GM19467 (cell line): ENCODE data around the gene KRTAP10-7.
"Not testable (repeated sequence)": the region's sequence is repeated elsewhere in the genome, so short reads cannot be mapped to it uniquely, and the experiment has no call there.

ENCODE experiments used
- ATAC-seq: cut with Tn5 transposase; IDR thresholded peaks from one replicate; pipeline ENCODE4 v1.9.1; 2021; ENCODE audit warnings: mild to moderate bottlenecking, moderate library complexity; ENCODE audit not compliant: unreplicated experiment

KRTAP10-7 gene, protein sequence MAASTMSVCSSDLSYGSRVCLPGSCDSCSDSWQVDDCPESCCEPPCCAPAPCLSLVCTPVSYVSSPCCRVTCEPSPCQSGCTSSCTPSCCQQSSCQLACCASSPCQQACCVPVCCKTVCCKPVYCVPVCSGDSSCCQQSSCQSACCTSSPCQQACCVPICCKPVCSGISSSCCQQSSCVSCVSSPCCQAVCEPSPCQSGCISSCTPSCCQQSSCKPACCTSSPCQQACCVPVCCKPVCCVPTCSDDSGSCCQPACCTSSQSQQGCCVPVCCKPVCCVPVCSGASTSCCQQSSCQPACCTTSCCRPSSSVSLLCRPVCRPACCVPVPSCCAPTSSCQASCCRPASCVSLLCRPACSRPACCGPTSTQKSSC

DNA sequence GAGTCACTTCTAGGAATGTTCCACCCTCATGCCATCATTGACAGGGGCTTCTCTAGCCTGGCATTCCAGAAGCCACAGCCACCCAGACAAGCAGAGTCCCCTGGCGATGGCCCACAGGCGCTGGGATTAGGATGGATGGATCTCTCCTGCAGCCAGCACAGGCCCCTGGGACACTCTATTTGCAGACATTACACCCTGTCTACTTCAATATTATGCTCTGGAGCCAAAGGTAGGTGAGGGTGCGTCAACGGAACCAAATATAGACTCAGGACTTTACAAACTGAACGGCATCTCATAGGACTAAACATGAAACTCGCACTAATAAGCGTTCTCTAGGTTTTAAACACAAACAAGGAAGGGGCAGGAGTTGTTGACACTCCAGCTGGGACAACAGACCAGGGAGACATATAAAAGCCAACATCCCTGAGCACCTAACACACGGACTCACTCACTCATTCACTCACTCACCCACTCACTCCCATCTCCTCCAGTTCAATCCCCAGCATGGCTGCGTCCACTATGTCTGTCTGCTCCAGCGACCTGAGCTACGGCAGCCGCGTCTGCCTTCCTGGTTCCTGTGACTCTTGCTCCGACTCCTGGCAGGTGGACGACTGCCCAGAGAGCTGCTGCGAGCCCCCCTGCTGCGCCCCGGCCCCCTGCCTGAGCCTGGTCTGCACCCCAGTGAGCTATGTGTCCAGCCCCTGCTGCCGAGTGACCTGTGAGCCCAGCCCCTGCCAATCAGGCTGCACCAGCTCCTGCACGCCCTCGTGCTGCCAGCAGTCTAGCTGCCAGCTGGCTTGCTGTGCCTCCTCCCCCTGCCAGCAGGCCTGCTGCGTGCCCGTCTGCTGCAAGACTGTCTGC is at the start of gene KRTAP10-7:
KRTAP10-7 (plus strand) TSS at position 480 of the 861 bp plus-strand sequence; CDS start at position 505, 25 bp downstream.
- ATAC-seq: not testable (repeated sequence)

DNA sequence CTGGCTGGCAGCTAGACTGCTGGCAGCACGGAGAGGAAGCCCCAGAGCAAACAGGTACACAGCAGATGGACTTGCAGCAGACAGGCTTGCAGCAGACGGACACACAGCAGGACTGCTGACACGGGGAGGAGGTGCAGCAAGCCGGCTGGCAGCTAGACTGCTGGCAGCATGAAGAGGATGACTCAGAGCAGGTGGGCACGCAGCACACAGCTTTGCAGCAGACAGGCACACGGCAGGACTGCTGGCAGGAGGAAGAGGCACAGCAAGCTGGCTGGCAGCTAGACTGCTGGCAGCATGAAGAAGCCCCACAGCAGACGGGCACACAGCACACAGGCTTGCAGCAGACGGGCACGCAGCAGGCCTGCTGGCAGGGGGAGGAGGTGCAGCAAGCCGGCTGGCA is 49.6 kb upstream of the KRTAP10-7 start:
- no peak for ATAC-seq

DNA sequence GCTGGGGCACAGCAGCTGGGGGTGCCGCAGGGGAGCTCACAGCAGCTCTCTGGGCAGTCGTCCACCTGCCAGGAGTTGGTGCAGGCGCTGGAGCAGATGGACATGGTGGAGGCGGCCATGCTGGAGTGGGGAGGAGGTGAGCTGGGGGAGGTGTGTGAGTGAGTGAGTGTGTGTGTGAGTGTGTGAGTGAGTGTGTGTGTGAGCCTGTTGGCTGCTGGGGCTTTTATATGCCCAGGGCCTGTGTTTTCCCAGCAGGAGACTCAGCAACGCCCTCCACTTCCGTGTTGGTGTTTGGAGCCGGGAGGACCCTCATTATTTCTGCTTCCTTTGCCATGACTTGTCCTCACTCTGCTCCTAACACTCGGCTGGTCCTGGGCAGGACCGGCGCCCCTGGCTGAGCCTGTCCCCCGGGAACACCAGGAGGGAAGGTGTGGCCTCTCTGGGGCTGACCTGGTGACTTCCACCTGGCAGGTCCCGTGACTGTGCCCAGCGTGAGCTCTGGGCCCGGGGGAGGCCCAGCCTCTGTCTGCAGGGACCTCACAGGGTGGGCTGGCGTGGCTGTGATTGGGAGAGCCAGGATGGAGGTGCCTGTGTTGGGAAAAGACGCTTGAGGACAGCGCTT is 48.9 kb upstream of the KRTAP10-7 start, which contains the start of gene KRTAP10-2:
KRTAP10-2 (minus strand) TSS at position 166 of the 622 bp plus-strand sequence; CDS start at position 119, 47 bp downstream.
- ATAC-seq: no peak

DNA sequence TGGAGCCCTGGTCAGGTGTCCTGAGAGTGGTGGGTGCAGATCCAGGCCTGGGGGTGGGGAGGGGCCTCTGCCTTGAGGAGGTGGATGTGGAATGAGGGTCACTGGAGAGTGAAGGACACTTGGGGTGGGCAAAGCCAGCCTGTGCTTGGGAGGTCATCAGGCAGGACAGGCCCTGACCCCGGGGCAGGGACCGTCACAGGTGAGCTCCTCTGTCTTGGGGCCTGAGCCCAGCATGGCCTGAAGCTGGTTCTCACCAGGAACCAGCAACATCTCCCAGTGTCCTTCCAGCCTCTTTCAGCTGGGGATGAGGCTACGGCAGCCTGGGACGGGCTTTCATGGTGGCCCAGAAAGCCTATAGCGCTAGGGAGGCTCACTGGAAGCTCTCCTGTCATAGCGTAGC is 48.3 kb upstream of the KRTAP10-7 start:
- ATAC-seq: no peak

DNA sequence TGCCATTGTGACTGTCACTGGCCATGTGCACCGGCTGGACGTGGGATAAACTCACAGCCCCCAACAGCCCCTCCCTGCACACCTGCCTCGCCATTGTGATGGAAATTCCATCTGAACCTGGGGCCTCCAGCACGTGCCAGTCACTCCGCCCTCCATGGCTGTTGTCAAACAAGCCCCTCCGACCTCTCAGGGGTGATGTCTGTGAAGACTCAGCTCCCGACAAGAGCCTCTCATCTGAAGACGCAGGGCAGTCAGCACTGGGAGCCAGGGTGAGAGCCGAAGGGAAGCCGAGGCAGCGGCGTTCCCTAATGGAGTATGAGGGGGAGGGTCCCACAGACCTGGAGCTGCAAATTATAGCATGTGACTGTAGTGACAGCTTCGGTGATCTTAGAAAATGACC is 47.7 kb upstream of the KRTAP10-7 start:
- no peak for ATAC-seq

DNA sequence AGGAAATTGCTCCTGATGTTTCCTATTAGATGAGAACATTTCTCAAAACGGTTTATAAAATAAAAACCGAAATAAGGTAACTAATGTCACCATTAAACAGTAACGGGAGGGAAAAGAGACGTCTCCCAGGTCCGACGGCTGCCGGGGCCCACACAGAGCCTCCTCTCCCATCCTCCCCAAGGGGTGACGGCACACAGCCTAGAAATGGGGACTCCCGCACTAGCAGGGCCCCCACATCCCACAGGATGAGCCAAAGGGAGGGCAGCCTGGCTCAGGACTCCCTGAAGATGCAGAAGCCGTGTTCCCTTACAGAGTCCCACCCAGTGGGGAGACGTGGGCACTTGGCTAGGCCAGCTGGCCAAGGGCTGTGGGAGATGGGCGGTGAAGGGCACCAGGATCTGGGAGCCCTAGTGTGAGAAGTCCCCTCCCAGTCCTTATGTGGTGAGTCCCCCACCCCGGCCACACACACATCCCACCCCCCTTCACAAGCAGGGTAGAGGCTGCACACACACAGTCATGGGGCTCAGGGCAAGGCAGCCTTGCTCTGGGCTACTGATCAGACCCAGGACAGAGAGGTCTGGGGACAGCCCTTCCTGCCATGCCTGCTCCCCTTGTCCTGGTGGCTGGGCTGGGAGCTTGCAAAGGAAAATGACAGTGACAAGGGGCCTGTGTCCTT is 45.1 kb upstream of the KRTAP10-7 start:
- ATAC-seq: no peak

DNA sequence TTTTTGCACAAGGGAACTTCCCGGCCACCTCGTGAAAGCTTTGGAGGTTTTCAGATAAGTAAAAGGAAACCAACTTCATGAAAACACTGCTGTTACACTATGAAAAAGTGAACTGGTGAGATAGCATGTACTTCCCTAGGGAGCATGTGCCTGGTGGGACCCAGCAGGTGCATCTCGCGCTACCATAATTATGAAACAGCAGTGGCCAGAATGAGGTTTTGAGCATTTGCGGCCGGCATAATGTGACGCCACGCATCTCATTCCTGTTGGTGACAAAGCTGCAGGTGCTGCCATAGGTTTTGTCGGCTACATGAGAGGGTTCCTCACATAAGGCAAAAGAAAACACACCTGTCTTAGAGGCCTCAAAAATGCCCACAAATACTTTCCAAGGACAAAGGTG is 43.5 kb upstream of the KRTAP10-7 start:
- ATAC-seq: no peak

DNA sequence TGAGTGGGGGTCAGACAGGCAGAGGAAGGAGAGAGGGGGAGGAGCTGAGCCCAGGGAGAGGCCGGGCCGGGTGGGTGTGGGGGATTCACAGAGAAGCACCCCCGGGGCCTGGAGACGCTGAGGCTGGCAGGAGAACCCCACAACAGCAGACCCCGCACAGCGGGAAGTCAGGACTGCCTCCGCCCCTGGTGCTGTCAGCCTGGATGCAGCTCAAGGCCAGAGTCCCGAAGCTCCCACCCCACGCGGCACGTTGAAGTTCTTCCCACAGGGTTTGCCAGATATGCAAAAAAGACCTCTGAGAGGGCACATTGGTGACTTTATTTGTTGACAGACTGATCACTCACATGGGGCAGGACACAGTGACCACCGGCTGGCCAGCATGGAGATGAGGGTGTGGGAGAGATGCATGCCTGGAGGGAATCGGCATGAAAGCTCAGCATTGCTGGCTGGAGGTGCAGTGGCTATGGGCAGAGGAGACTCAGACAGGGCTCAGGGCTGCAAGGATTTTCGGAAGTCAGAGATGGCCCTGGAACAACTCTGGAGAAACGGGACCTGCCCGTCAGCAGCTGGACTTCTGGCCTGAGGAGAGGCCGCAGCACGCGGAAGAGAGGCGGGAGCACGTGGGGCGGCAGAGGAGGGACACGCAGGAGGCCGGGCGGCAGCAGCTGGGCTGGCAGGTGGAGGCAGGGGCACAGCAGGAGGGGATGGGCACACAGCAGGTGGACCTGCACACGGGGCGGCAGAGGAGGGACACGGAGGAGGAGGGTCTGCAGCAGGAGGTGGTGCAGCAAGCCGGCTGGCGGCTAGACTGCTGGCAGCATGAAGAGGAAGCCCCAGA is 42.7 kb upstream of the KRTAP10-7 start:
- ATAC-seq: no peak

DNA sequence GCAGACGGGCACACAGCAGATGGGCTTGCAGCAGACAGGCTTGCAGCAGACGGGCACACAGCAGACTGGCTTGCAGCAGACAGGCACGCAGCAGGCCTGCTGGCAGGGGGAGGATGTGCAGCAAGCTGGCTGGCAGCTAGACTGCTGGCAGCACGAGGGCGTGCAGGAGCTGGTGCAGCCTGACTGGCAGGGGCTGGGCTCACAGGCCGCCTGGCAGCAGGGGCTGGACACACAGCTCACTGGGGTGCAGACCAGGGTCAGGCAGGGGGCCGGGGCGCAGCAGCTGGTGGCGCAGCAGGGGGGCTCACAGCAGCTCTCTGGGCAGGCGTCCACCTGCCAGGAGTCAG is 42.1 kb upstream of the KRTAP10-7 start:
- not testable (repeated sequence) for ATAC-seq

DNA sequence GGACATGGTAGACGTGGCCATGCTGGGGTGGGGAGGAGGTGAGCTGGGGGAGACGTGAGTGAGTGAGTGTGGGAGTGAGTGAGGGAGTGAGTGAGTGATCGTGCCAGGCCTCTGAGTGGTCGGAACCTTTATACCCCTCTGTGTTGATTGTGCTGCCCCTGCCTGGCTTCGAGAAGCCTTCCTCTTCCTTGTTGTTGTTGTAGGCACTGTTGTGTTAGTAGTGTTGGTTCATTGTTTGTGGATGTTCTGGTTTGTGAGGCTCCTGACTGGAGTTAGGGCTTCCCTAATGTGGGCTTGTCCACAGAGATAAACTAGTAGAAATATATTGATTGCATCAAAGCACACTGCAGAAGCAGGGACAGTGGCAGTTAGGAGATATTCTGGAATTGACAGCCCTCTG is 41.7 kb upstream of the KRTAP10-7 start, which contains the start of gene KRTAP10-3:
KRTAP10-3 (minus strand) TSS at position 101 of the 400 bp plus-strand sequence; CDS start at position 21, 80 bp downstream.
- ATAC-seq: no peak

DNA sequence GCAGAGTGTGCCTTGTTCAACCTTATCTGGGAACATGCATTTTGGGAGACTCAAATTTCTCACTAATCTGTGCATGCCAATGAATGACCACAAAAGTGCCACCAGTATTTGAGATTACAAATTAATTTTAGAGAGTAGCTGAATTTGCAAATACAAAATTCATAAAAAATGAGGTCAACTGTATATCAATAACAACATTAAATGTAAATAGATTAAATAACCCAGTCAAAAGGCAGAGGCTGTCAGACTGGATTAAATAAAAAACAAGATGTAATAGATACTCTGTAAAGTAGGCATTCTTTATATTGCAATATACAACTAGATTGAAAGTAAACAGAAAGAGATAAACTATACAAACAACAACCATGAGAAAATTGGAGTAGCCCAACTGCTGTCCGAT is 36.3 kb upstream of the KRTAP10-7 start:
- ATAC-seq: no peak

DNA sequence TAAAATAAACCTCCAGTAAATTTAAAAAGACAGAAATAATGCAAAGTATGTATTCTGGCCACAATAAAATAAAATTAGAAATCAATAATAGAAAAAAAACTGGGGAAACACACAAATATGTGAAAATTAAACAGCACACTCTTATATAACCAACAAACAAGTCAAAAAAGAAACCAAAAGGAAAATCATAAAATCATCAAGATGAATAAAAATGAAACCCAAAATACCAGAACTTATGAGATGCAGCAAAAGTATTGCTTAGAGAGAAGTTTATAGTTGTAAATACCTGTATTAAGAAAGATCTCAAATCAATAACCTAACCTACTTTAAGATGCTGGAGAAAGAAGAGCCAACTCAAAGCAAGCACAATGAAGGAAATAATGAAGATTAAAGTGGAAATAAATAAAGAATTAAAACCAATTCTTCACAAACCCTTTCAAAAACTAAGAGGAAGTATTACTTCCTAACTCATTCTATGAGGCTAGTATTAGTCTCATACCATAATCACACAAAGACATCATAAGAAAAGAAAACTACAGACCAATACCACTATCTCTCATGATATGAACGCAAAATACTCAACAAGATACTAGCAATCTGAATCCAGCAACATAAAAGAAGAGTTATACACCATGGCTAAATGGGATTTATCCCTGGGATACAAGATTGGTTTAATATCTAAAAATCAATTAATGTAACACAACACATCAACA is 35.4 kb upstream of the KRTAP10-7 start:
- no peak for ATAC-seq

DNA sequence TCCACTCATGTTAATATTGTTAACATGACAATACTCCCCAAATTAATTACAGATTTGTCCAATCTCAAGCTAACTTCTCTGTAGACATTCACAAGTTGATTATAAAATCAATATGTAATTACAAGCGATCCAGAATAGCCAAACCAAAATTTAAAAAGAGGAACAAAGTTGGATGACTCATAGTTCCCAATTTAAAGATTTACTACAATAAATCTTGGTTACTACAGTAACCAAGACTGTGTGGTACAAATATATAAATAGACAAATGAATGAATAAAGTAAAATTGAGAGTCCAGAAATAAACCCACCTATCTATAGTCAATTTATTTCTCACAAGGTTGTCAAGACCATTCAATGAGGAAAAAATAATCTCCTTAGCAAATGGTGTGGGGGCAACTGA is 34.0 kb upstream of the KRTAP10-7 start:
- ATAC-seq: no peak

DNA sequence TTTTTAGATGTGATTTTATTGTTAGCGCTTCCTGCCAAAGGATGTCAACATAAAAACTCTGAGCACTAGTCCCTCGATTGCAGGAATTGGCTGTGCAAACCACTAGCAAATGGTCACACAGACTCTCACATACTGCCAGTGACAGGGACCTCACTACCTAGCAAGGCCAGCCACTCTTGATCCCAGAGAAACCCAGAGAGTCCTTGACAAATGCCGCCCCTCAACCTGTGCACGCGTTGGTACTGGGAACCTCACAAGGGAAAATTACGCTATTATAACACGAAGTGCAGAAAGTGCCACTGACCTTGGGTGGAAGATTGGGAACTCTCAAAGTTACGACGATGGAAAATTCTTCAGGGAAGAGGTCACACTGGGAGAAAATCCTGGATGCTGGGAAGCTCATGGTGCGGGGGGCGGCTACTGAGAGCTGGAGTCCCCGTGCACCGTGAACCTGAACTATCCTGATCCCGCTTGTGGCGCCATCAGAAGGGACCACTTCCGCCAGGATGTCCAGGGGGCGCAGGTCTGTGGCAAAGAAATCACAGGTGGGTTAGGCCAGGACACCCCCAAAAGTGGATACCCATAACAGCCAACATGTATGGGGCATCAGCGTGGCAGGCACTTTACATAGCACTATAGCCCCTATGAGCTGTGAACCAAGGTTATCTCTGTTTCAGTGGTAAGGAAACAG is 32.8 kb upstream of the KRTAP10-7 start:
- ATAC-seq: no peak

DNA sequence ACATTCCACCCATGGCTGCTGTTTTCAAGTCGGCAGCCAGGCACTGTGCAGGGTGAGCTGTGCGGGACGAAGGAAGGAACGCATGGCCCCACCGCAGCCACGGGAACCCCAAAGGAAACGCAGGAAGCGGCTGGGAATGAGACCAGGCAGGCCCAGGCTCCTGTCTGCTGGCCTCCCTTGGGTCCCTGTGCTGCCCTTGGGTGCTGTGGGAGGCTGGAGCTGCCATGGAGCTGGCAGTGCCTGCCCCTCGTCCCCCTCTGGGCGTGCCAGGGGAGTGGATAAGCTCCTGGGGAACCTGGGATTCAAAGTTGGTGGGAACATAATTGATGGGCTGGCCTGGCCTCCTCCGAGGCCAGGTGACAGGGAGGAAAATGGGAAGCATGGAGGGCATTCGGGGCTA is 32.1 kb upstream of the KRTAP10-7 start:
- ATAC-seq: no peak

DNA sequence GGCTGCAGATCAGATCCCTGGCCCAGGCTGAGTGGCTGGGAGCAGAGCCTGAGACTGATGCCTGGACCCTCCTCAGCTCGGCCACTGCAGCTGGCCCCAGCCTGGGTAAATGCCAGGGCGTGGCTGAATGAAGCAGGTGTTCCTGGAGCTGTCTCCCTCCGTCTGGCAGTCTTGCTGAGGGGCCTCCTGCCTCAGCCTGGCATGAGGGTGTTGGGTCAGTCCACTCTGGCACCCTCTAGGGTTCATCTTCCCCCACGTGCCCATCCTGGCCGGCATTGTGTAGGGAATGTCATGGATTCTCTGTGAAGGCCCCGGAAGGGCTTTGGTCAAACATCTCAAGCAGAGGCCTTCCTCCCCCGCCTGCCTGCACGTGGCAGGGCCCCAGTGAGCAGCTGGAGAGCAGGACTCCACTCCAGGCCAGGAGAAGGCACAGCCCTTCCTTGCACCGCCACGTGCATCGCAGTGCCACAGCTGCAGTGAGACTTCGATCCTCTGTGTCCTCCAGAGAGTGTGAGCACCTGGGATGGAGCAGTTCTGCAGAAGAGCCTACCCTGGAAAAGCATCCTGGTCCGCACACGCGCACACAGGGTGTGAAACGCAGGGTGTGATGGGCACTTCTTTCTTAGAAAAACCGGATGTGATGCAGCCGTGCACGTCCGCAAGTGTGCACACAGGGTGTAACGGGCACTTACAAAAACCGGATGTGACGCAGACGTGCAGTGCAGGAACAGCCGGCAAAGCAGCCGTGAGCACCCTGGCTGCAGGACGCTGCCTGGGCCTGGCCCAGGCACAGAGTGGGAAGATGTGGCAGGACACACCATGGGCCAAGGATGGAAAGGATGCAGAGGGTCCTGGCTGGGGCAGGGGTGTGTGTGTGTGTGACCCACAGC is 31.5 kb upstream of the KRTAP10-7 start:
- ATAC-seq: no peak

DNA sequence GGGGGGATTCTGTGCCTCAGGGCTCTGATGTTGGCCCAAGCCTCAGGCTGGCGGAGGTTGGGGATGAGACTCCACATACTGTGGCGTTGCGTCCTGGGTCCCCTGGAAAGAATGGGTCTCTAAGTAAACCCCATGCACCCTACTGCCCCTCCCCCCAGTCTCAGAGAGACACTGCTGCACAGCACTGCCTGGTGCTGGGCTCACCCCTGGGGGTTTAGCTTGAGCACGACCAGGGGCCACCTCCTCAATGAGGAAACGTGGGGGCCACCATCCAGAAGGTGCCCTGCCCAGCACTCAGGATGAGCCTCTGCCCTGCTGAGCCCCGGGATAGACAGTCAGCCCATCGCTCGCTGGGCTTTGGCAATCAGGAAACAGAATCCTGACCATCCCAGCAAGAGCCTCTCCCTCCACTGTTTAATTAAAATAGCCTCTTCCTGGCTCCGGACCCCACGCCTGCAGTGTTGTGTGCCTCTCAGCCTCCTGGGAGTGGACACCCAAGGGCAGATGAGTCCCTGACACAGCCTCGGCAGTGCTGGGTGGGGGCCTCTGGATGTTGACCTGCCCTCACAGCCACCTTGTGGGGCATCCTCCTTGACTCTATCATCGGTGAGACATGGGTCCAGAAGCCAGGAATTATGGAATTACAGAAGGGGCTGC is 30.4 kb upstream of the KRTAP10-7 start:
- no peak for ATAC-seq
